Measurements from ENCODE around the gene JADE1. TPM values are rescaled to one million over a fixed set of nuclear protein-coding genes. Genes with fewer than 3 reads are reported as not detected.

JADE1 gene
- total and polyA plus RNA-seq, 4 donors, result 5.0 to 17.6 (median 10.5) TPM

GRCh38 chr4:128775916-128776315 lies 33.6 kb upstream of the JADE1 start:
- H3K9me3 ChIP-seq (ENCODE audit: control insufficient read depth in 4 of 4, low read length in 3 of 4), result no peaks in the 10 kb centered on the region

GRCh38 chr4:128776794-128777216 lies 32.7 kb upstream of the JADE1 start:
- Histone ChIP-seq H3K9me3 (ENCODE audit: control insufficient read depth in 4 of 4, low read length in 3 of 4) (no peaks in the 10 kb centered on the region), H3K9ac (ENCODE audit: low read depth in 1 of 2, low read length in 2 of 2) (no peak overlapping the region), H3K4me3 (ENCODE audit: low read depth in 1 of 3, low read length in 3 of 3) (no peak overlapping the region), H3K27ac (ENCODE audit: low read depth in 1 of 2, low read length in 2 of 2) (no peak overlapping the region), H3K4me1 (ENCODE audit: control insufficient read depth in 4 of 4, insufficient read depth in 4 of 4, low read length in 3 of 4) (no peaks in the 10 kb centered on the region), H3K36me3 (ENCODE audit: control insufficient read depth in 4 of 4, insufficient read depth in 3 of 4, low read depth in 1 of 4, low read length in 3 of 4) (no peaks in the 10 kb centered on the region), H3K27me3 (ENCODE audit: control insufficient read depth in 4 of 4, insufficient read depth in 4 of 4, low read length in 3 of 4) (no peaks in the 10 kb centered on the region)
- 58% methylated on average over 3 of the region's 3 CpGs for WGBS
- TF ChIP-seq JUND (IDR thresholded peaks at IDR 0.05) (no peak), HNF4A (conservative IDR thresholded peaks at IDR 0.05) (no peak), RAD21 (IDR thresholded peaks at IDR 0.05) (no peak), MAX (IDR thresholded peaks at IDR 0.05) (no peak), YY1 (IDR thresholded peaks at IDR 0.05) (no peak)
- no peak for DNase-seq (ENCODE audit: low spot score)

More at GRCh38 chr4:128775916-128776315, 33.6 kb upstream of the JADE1 start:
- Histone ChIP-seq H3K4me1 (ENCODE audit: control insufficient read depth in 4 of 4, insufficient read depth in 4 of 4, low read length in 3 of 4) (no peaks in the 10 kb centered on the region), H3K27ac (ENCODE audit: low read depth in 1 of 2, low read length in 2 of 2) (no peak overlapping the region), H3K9ac (ENCODE audit: low read depth in 1 of 2, low read length in 2 of 2) (no peak overlapping the region), H3K36me3 (ENCODE audit: control insufficient read depth in 4 of 4, insufficient read depth in 3 of 4, low read depth in 1 of 4, low read length in 3 of 4) (no peaks in the 10 kb centered on the region), H3K27me3 (ENCODE audit: control insufficient read depth in 4 of 4, insufficient read depth in 4 of 4, low read length in 3 of 4) (no peaks in the 10 kb centered on the region), H3K4me3 (ENCODE audit: low read depth in 1 of 3, low read length in 3 of 3) (no peak overlapping the region)
- whole genome bisulfite sequencing, result 58% methylated on average over 3 of the region's 3 CpGs
- no peak for TF ChIP-seq YY1 (IDR thresholded peaks at IDR 0.05)
- no peak for TF ChIP-seq SP1 (IDR thresholded peaks at IDR 0.05)
- no peak for TF ChIP-seq FOXA1 (IDR thresholded peaks at IDR 0.05)
- no peak for TF ChIP-seq JUND (IDR thresholded peaks at IDR 0.05)
- DNase-seq (ENCODE audit: low spot score), result no peak

DNA sequence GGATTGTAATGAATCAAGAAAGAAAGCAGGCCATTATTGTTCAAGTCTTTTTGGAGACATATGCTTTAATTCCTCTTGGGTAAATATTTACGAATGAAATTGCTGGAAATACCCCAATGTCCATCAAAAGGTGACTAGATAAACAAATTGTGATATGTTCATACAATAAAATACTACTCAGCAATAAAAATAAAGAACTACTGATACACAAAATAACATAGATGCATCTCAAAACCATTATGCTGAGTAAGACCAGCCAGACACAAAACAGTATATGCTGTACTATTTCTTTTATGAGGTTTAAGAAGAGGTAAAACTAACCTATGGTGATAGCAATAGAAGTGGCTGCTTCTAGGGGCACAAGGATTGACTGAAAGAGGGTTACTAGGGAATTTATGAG lies 28.8 kb upstream of the JADE1 start:
- H3K9me3 ChIP-seq (ENCODE audit: control insufficient read depth in 4 of 4, low read length in 3 of 4), result no peaks in the 10 kb centered on the region
- H3K36me3 ChIP-seq (ENCODE audit: control insufficient read depth in 4 of 4, insufficient read depth in 3 of 4, low read depth in 1 of 4, low read length in 3 of 4), result no peaks in the 10 kb centered on the region
- H3K4me3 ChIP-seq (ENCODE audit: low read depth in 1 of 3, low read length in 3 of 3), result no peak overlapping the region
- no peak overlapping the region for H3K27ac ChIP-seq (ENCODE audit: low read depth in 1 of 2, low read length in 2 of 2)
- H3K27me3 ChIP-seq (ENCODE audit: control insufficient read depth in 4 of 4, insufficient read depth in 4 of 4, low read length in 3 of 4), result no peaks in the 10 kb centered on the region
- TF ChIP-seq MAX (IDR thresholded peaks at IDR 0.05), result no peak
- TF ChIP-seq REST (IDR thresholded peaks at IDR 0.05), result no peak
- no peak for TF ChIP-seq GABPA (IDR thresholded peaks at IDR 0.05 in 1 of 2, conservative IDR thresholded peaks at IDR 0.05 in 1 of 2)
- no peak for TF ChIP-seq FOXA2 (IDR thresholded peaks at IDR 0.05)
- TF ChIP-seq SP1 (IDR thresholded peaks at IDR 0.05), result no peak
- no peak for TF ChIP-seq HNF4G (IDR thresholded peaks at IDR 0.05)
- no peak for TF ChIP-seq EGR1 (IDR thresholded peaks at IDR 0.05; ENCODE audit: low read depth in 2 of 2)
- TF ChIP-seq NR2F2 (IDR thresholded peaks at IDR 0.05), result no peak
- TF ChIP-seq FOXA1 (IDR thresholded peaks at IDR 0.05), result no peak
- TF ChIP-seq TAF1 (conservative IDR thresholded peaks at IDR 0.05), result no peak
- TF ChIP-seq ATF3 (IDR thresholded peaks at IDR 0.05), result no peak
- TF ChIP-seq JUND (IDR thresholded peaks at IDR 0.05), result no peak
- no peak for TF ChIP-seq RXRA (IDR thresholded peaks at IDR 0.05)
- no peak for DNase-seq (ENCODE audit: low spot score)
- peaks cover 0 to 7% (median 3%) of the 10 kb centered on the region in 4 donors for H3K4me1 ChIP-seq (ENCODE audit: control insufficient read depth in 4 of 4, insufficient read depth in 4 of 4, low read length in 3 of 4)
- H3K9ac ChIP-seq (ENCODE audit: low read depth in 1 of 2, low read length in 2 of 2), result no peak overlapping the region
- 78% methylated on average over 1 of the region's 1 CpG for WGBS
